Liver (tissue), 3 donors: ENCODE data around the gene NKX1-1.

Source experiments
- CTCF ChIP-seq: fragments of 150-350 bp; IDR thresholded peaks from 2 replicates; pipeline ENCODE4 v1.5.1; 2017; ENCODE audit warnings: improper control_type of control experiment, low read depth, low read length; ENCODE audit not compliant: missing input control
- HNF4A ChIP-seq, 2 donors: conservative IDR thresholded peaks; 2 replicates each; pipeline ENCODE4 v1.6.1; 2016; ENCODE audit warnings: antibody characterized with exemption in 2 of 2, mild to moderate bottlenecking in 2 of 2
- HNF4G ChIP-seq: IDR thresholded peaks from 2 replicates; pipeline ENCODE4 v1.6.1; 2016; ENCODE audit warnings: antibody characterized with exemption
- RAD21 ChIP-seq, 2 donors: IDR thresholded peaks; 2 replicates each; pipeline ENCODE4 v1.6.1; 2016; ENCODE audit warnings: antibody characterized with exemption in 2 of 2, mild to moderate bottlenecking in 2 of 2
- REST ChIP-seq: IDR thresholded peaks from 2 replicates; pipeline ENCODE4 v1.6.1; 2016; ENCODE audit warnings: antibody characterized with exemption, mild to moderate bottlenecking
- RXRA ChIP-seq, 2 donors: IDR thresholded peaks; 2 replicates each; pipeline ENCODE4 v1.6.1; 2017 to 2018; ENCODE audit warnings: antibody characterized with exemption in 2 of 2, mild to moderate bottlenecking in 1 of 2
- donor health status: healthy.
- donor health status: healthy.

GRCh38 chr4:1409491-1410425 is 3.5 kb upstream of the NKX1-1 start:
- TF ChIP-seq CTCF (no peak), HNF4G (no peak), RAD21 (IDR thresholded peaks at IDR 0.05) (no peak), RXRA (IDR thresholded peaks at IDR 0.05) (no peak), REST (no peak), HNF4A (conservative IDR thresholded peaks at IDR 0.05) (no peak)
